Cerebellar cortex (tissue), 1 donor: ENCODE results near the gene KCND2.
A peak's percentile ranks its signal among the peaks of the same experiment; 100 is the strongest.
"Not testable (repeated sequence)": the region's sequence is repeated elsewhere in the genome, so short reads cannot be mapped to it uniquely, and the experiment has no call there.

Source experiments
- DNase-seq: peaks from one replicate; pipeline ENCODE4 v3.0.0-alpha.2; 2015; ENCODE audit warnings: low spot score

The KCND2 gene

GRCh38 chr7:120743128-120743527 is 470.2 kb downstream of the KCND2 start:
- DNase-seq = peak; percentile 29

- no peak for DNase-seq
Observed at GRCh38 chr7:120760050-120760449, 487.1 kb downstream of the KCND2 start.

GRCh38 chr7:120760851-120761250 is 487.9 kb downstream of the KCND2 start:
- DNase-seq = no peak

GRCh38 chr7:120770206-120770605 is 497.2 kb downstream of the KCND2 start:
- no peak for DNase-seq

- no peak for DNase-seq
Observed at GRCh38 chr7:120774481-120774880, 501.5 kb downstream of the KCND2 start.

GRCh38 chr7:120775755-120776154 is 502.8 kb downstream of the KCND2 start:
- no peak for DNase-seq

GRCh38 chr7:120779078-120779477 is 506.1 kb downstream of the KCND2 start:
- not testable (repeated sequence) for DNase-seq

GRCh38 chr7:120780451-120780850 is 507.5 kb downstream of the KCND2 start:
- not testable (repeated sequence) for DNase-seq

GRCh38 chr7:120780938-120781337 is 508.0 kb downstream of the KCND2 start:
- no peak for DNase-seq

GRCh38 chr7:120781924-120782323 is 508.9 kb downstream of the KCND2 start:
- not testable (repeated sequence) for DNase-seq

GRCh38 chr7:120783273-120783672 is 510.3 kb downstream of the KCND2 start:
- no peak for DNase-seq

GRCh38 chr7:120783721-120784120 is 510.7 kb downstream of the KCND2 start:
- no peak for DNase-seq

- DNase-seq = peak; percentile 23
Observed at GRCh38 chr7:120785095-120785494, 512.1 kb downstream of the KCND2 start.

- DNase-seq = peak; percentile 50
Observed at GRCh38 chr7:120792091-120792860, 519.3 kb downstream of the KCND2 start.

GRCh38 chr7:120792861-120793130 is 519.8 kb downstream of the KCND2 start:
- DNase-seq = no peak

GRCh38 chr7:120793213-120793936 is 520.4 kb downstream of the KCND2 start:
- no peak for DNase-seq

GRCh38 chr7:120794106-120794729 is 521.2 kb downstream of the KCND2 start:
- DNase-seq = no peak

GRCh38 chr7:120797026-120797645 is 524.2 kb downstream of the KCND2 start:
- no peak for DNase-seq

- no peak for DNase-seq
Observed at GRCh38 chr7:120799147-120799546, 526.2 kb downstream of the KCND2 start.
